Measurements from ENCODE around the gene CCDC88A. TPM values are rescaled to one million over a fixed set of nuclear protein-coding genes. Genes with fewer than 3 reads are reported as not detected.
A peak's percentile ranks its signal among the peaks of the same experiment; 100 is the strongest.
"Not testable (repeated sequence)": the region's sequence is repeated elsewhere in the genome, so short reads cannot be mapped to it uniquely, and the experiment has no call there.

The CCDC88A gene
- total RNA-seq, 1 donor from 2014 or later: 119 TPM

- no peak for TF ChIP-seq CTCF (IDR thresholded peaks at IDR 0.05)
- no peak for DNase-seq
- Histone ChIP-seq H3K9me3 (no peaks in the 10 kb centered on the region), H3K27ac (no peak overlapping the region), H3K27me3 (ENCODE audit: low read depth) (no peaks in the 10 kb centered on the region), H3K4me3 (peak overlapping the region; percentile 68), H3K4me1 (peaks cover 15% of the 10 kb centered on the region), H3K36me3 (no peaks in the 10 kb centered on the region)
- intact Hi-C loops (cut with DNase I): no loop called here
- no peak for ATAC-seq
Observed at GRCh38 chr2:55283083-55283482, 136.6 kb downstream of the CCDC88A start.

GRCh38 chr2:55282110-55282917 is 137.3 kb downstream of the CCDC88A start:
- Histone ChIP-seq H3K4me3 (peak overlapping the region; percentile 68), H3K4me1 (peaks cover 15% of the 10 kb centered on the region), H3K27me3 (ENCODE audit: low read depth) (no peaks in the 10 kb centered on the region), H3K36me3 (no peaks in the 10 kb centered on the region), H3K27ac (peak overlapping the region; percentile 93), H3K9me3 (no peaks in the 10 kb centered on the region)
- peak; percentile 99 for ATAC-seq
- intact Hi-C loops (cut with DNase I): no loop called here
- TF ChIP-seq CTCF (IDR thresholded peaks at IDR 0.05): no peak
- DNase-seq: peak; percentile 96

GRCh38 chr2:55280851-55281546 is 138.7 kb downstream of the CCDC88A start:
- ATAC-seq; DNase-seq; H3K27me3 ChIP-seq (ENCODE audit: low read depth); H3K4me3 ChIP-seq; H3K36me3 ChIP-seq; H3K27ac ChIP-seq; intact Hi-C loops (cut with DNase I); H3K9me3 ChIP-seq: not testable (repeated sequence)
- H3K4me1 ChIP-seq: peaks cover 15% of the 10 kb centered on the region

GRCh38 chr2:55279859-55280424 is 139.7 kb downstream of the CCDC88A start:
- H3K4me3 ChIP-seq; H3K36me3 ChIP-seq; H3K27me3 ChIP-seq (ENCODE audit: low read depth); DNase-seq; ATAC-seq; intact Hi-C loops (cut with DNase I); H3K9me3 ChIP-seq; H3K27ac ChIP-seq: not testable (repeated sequence)
- peaks cover 15% of the 10 kb centered on the region for H3K4me1 ChIP-seq

- H3K36me3 ChIP-seq; H3K27ac ChIP-seq; H3K27me3 ChIP-seq (ENCODE audit: low read depth); H3K9me3 ChIP-seq; intact Hi-C loops (cut with DNase I); H3K4me3 ChIP-seq; DNase-seq; ATAC-seq: not testable (repeated sequence)
- peaks cover 15% of the 10 kb centered on the region for H3K4me1 ChIP-seq
Observed at GRCh38 chr2:55279214-55279835, 140.3 kb downstream of the CCDC88A start.

GRCh38 chr2:55277310-55277709 is 142.3 kb downstream of the CCDC88A start:
- H3K9me3 ChIP-seq: no peaks in the 10 kb centered on the region
- H3K36me3 ChIP-seq: no peaks in the 10 kb centered on the region
- no peak overlapping the region for H3K27ac ChIP-seq
- intact Hi-C loops (cut with DNase I): no loop called here
- no peak overlapping the region for H3K4me3 ChIP-seq
- no peak for ATAC-seq
- H3K27me3 ChIP-seq (ENCODE audit: low read depth): no peaks in the 10 kb centered on the region
- no peak for DNase-seq
- no peaks in the 10 kb centered on the region for H3K4me1 ChIP-seq
- TF ChIP-seq CTCF (IDR thresholded peaks at IDR 0.05): no peak

- H3K9me3 ChIP-seq; intact Hi-C loops (cut with DNase I); DNase-seq; ATAC-seq; H3K36me3 ChIP-seq; H3K4me3 ChIP-seq; H3K4me1 ChIP-seq; H3K27ac ChIP-seq; H3K27me3 ChIP-seq (ENCODE audit: low read depth): not testable (repeated sequence)
Observed at GRCh38 chr2:55274346-55274745, 145.3 kb downstream of the CCDC88A start.
